Measurements from ENCODE around the gene DCUN1D2. TPM values are rescaled to one million over a fixed set of nuclear protein-coding genes. Genes with fewer than 3 reads are reported as not detected.
"Not testable (repeated sequence)": the region's sequence is repeated elsewhere in the genome, so short reads cannot be mapped to it uniquely, and the experiment has no call there.

Gene DCUN1D2
- total RNA-seq, 4 donors from 2014 or later = 12.3 to 20.2 (median 17.3) TPM

DNA sequence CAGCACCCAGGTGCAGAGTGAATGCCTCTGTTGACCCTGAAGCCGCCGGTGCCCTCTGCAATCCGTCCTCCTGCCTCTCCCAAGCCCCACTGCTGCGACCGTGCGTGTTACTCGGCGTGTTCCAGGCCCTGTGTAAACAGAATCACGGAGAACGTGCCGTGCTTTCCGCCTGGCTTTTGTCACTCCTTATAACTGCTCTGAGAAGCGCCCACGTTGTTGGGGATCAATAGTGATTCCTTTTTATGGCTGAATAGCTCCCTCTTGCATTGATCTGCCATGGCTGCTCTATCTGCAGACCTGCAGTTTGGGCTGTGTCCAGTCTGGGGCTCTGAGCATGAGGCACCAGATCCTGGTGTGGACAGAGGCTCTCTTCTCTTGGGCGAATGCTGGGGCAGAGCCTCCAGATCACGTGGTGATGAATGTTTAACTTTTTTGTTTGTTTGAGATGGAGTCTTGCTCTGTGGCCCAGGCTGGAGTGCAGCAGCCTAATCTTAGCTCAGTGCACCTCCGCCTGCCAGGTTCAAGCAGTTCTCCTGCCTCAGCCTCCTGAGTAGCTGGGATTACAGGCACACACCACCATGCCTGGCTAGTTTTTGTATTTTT is 53.0 kb downstream of the DCUN1D2 start:
- no peak for TF ChIP-seq EP300 (IDR thresholded peaks at IDR 0.05)
- TF ChIP-seq POLR2AphosphoS5 (IDR thresholded peaks at IDR 0.05) = no peak
- TF ChIP-seq, protein P1, sequence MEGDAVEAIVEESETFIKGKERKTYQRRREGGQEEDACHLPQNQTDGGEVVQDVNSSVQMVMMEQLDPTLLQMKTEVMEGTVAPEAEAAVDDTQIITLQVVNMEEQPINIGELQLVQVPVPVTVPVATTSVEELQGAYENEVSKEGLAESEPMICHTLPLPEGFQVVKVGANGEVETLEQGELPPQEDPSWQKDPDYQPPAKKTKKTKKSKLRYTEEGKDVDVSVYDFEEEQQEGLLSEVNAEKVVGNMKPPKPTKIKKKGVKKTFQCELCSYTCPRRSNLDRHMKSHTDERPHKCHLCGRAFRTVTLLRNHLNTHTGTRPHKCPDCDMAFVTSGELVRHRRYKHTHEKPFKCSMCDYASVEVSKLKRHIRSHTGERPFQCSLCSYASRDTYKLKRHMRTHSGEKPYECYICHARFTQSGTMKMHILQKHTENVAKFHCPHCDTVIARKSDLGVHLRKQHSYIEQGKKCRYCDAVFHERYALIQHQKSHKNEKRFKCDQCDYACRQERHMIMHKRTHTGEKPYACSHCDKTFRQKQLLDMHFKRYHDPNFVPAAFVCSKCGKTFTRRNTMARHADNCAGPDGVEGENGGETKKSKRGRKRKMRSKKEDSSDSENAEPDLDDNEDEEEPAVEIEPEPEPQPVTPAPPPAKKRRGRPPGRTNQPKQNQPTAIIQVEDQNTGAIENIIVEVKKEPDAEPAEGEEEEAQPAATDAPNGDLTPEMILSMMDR (IDR thresholded peaks at IDR 0.05) = no peak
- TF ChIP-seq POLR2A (IDR thresholded peaks at IDR 0.05) = no peak
- H3K27me3 ChIP-seq = no peaks in the 10 kb centered on the region
- peaks cover 0 to 3% (median 0%) of the 10 kb centered on the region in 3 donors for H3K4me1 ChIP-seq
- no peaks in the 10 kb centered on the region for H3K9me3 ChIP-seq
- peak; percentile 51 for ATAC-seq
- H3K27ac ChIP-seq = peak overlapping the region in 1 of 4 donors; percentile 43
- 41 to 88% methylated on average over 5 to 16 of the region's 17 CpGs for WGBS, 2 donors (ENCODE audit: low coverage in 1 of 2)
- peaks cover 0 to 8% of the 10 kb centered on the region in 2 donors for H3K36me3 ChIP-seq
- no peak overlapping the region for H3K4me3 ChIP-seq

DNA sequence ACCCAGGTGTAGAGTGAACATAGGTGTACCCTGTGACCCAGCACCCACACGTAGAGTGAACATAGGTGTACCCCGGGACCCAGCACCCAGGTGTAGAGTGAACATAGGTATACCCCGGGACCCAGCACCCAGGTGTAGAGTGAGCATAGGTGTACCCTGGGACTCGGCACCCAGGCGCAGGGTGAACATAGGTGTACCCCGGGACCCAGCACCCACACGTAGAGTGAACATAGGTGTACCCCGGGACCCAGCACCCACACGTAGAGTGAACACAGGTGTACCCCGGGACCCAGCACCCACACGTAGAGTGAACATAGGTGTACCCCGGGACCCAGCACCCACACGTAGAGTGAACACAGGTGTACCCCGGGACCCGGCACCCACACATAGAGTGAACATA is 53.6 kb downstream of the DCUN1D2 start:
- H3K27ac ChIP-seq, H3K4me1 ChIP-seq, H3K27me3 ChIP-seq, H3K4me3 ChIP-seq, H3K9me3 ChIP-seq, H3K36me3 ChIP-seq, ATAC-seq: not testable (repeated sequence)
- WGBS, 2 donors (ENCODE audit: low coverage in 1 of 2) = 80 to 100% methylated on average over 1 to 2 of the region's 15 CpGs

DNA sequence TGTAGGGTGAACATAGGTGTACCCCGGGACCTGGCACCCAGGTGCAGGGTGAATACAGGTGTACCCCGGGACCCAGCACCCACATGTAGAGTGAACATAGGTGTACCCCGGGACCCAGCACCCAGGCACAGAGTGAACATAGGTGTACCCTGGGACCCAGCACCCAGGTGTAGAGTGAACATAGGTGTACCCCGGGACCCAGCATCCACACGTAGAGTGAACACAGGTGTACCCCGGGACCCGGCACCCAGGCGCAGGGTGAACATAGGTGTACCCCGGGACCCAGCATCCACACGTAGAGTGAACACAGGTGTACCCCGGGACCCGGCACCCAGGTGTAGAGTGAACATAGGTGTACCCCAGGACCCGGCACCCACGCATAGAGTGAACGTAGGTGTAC is 54.6 kb downstream of the DCUN1D2 start:
- H3K36me3 ChIP-seq, ATAC-seq, H3K4me3 ChIP-seq, H3K27ac ChIP-seq, H3K27me3 ChIP-seq, H3K9me3 ChIP-seq, H3K4me1 ChIP-seq: not testable (repeated sequence)
- WGBS, 2 donors (ENCODE audit: low coverage in 1 of 2) = 88 to 92% methylated on average over 4 to 10 of the region's 15 CpGs

DNA sequence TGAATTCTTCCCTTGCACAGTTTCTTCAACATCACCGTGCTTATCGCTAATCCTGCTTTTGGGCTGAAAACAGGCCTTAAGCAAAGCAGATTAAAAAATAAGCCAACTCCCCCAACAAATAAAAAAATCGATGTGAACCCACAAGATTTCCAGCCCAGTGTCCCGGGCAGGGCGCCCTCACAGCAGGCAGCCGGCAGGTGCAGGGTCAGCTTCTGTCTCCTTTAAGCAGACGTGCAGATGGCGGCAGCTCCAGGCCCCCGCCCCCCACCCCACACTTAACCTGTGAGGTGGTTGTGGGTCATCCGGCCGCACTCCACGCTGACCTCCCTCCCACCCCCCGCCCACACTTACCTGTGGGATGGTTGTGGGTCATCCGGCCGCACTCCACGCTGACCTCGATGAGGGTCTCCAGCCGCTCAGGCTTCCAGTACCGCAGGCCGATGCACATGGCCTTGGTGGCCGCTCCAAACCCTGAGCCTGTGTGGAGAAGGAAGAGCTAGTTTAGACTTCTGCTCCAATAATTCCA is 57.1 kb downstream of the DCUN1D2 start:
- no peaks in the 10 kb centered on the region for H3K27me3 ChIP-seq
- TF ChIP-seq POLR2AphosphoS5 (IDR thresholded peaks at IDR 0.05) (no peak), EP300 (IDR thresholded peaks at IDR 0.05) (no peak), POLR2A (IDR thresholded peaks at IDR 0.05) (no peak)
- TF ChIP-seq, protein P1 (IDR thresholded peaks at IDR 0.05) = no peak
- no peak for ATAC-seq
- H3K36me3 ChIP-seq = peaks cover 0 to 10% of the 10 kb centered on the region in 2 donors
- H3K9me3 ChIP-seq = no peaks in the 10 kb centered on the region
- WGBS, 2 donors (ENCODE audit: low coverage in 1 of 2) = 88 to 100% methylated on average over 1 to 9 of the region's 21 CpGs
- no peak overlapping the region for H3K4me3 ChIP-seq
- peaks cover 0 to 3% (median 0%) of the 10 kb centered on the region in 3 donors for H3K4me1 ChIP-seq
- no peak overlapping the region for H3K27ac ChIP-seq

DNA sequence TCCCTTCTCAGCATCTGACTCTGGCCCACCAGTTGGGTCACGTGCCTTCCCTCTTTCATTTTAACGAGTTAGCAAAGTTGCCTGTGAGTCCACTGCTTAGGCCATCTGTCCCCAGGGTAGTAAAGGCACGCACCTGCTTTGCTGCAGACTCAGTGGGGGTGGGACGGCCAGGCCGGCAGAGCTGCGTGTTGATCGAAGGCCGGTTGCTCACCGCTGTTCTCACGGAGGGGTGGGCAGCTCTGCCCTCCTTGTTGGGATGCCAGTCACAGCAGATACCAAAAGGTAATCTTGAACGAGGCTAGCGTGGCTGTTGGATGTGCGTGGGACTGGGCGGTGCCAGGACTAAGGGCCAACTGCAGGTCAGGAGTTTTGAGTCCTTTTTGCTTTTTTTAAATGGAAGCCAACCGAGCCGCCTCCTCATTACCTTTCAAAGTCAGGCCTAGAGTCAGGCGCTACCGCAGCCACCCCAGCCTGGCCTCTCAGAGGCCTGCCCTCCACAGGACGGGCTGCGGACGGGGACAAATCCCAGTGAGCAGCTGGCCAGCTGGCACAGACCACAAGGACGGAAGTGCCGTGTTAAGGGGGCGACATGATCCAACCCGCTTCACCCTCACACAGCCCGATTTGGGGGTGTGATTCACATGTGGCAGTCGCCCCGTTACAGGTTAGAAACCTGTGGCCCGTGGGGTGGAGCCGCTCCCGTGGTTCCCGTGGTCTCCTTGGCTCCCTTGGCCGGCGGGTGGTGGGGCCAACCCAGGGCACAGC is 57.8 kb downstream of the DCUN1D2 start:
- Histone ChIP-seq H3K27me3 (no peaks in the 10 kb centered on the region), H3K9me3 (no peaks in the 10 kb centered on the region), H3K36me3 (peaks cover 0 to 10% of the 10 kb centered on the region in 2 donors), H3K4me3 (no peak overlapping the region), H3K27ac (no peak overlapping the region), H3K4me1 (peaks cover 0 to 3% (median 0%) of the 10 kb centered on the region in 3 donors)
- TF ChIP-seq, protein P1 (IDR thresholded peaks at IDR 0.05) = no peak
- TF ChIP-seq EP300 (IDR thresholded peaks at IDR 0.05) = no peak
- 79 to 92% methylated on average over 2 to 6 of the region's 34 CpGs for WGBS, 2 donors (ENCODE audit: low coverage in 1 of 2)
- no peak for ATAC-seq

DNA sequence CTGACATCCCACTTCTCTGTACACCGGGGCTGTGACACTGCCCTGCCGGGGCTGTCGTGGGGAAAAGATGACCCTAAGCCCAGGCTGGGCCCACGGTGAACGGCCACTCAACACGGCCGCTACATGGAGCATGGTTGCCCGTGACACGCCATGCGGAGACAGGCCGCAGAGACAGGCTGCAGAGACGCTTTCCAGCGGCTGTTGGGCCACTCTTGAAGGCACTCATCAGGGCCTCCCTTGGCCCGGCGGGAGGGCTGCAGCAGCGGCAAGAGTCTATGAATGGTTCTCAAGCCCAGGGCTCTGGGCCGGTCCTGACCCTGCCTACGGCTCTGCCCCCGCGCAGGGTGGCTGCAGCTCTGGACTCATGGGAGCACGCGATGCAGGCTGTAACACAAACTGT is 59.3 kb downstream of the DCUN1D2 start:
- no peak for ATAC-seq
- peaks cover 0 to 10% of the 10 kb centered on the region in 2 donors for H3K36me3 ChIP-seq
- H3K4me1 ChIP-seq = no peaks in the 10 kb centered on the region
- no peak overlapping the region for H3K4me3 ChIP-seq
- no peaks in the 10 kb centered on the region for H3K27me3 ChIP-seq
- no peak overlapping the region for H3K27ac ChIP-seq
- TF ChIP-seq POLR2AphosphoS5 (IDR thresholded peaks at IDR 0.05) = no peak
- no peaks in the 10 kb centered on the region for H3K9me3 ChIP-seq
- 95% methylated on average over 6 of the region's 22 CpGs; no CpG with 5 or more reads in 1 of the 2 donors for WGBS, 2 donors (ENCODE audit: low coverage in 1 of 2)
